GM23338 (cell line): ENCODE measurements around the gene VMAC. TPM values are rescaled to one million over a fixed set of nuclear protein-coding genes. Genes with fewer than 3 reads are reported as not detected.
"Not testable (repeated sequence)": the region's sequence is repeated elsewhere in the genome, so short reads cannot be mapped to it uniquely, and the experiment has no call there.

ENCODE experiments used
- ATAC-seq: fragments of 200-7000 bp; cut with Tn5 transposase; 3 replicates; pipeline ENCODE4 v1.9.1; 2020
- DNase-seq: peaks from one replicate; pipeline ENCODE4 v3.0.0-alpha.2; 2015; ENCODE audit warnings: low spot score
- H2AFZ ChIP-seq: fragments of 200-600 bp; sonication (generic); 2 replicates; pipeline ENCODE4 v1.8.0; 2016; ENCODE audit warnings: antibody characterized with exemption, mild to moderate bottlenecking, moderate library complexity
- H3F3A ChIP-seq: fragments of 200-600 bp; sonication (generic); replicated peaks from 2 replicates; pipeline ENCODE4 v1.8.0; 2017; ENCODE audit warnings: antibody characterized with exemption, mixed run types, low read depth
- H3K27ac ChIP-seq: fragments of 200-600 bp; sonication (generic); 2 replicates; pipeline ENCODE4 v1.6.1; 2016; ENCODE audit warnings: low read depth
- H3K27me3 ChIP-seq: fragments of 200-600 bp; sonication (generic); 2 replicates; pipeline ENCODE4 v1.8.0; 2016; ENCODE audit warnings: mild to moderate bottlenecking, mixed run types, moderate library complexity; ENCODE audit not compliant: insufficient read depth
- H3K36me3 ChIP-seq: fragments of 200-600 bp; sonication (generic); 2 replicates; pipeline ENCODE4 v1.8.0; 2016; ENCODE audit warnings: mild to moderate bottlenecking; ENCODE audit not compliant: insufficient read depth
- H3K4me1 ChIP-seq: fragments of 200-600 bp; sonication (generic); 2 replicates; pipeline ENCODE4 v1.8.0; 2016; ENCODE audit warnings: mild to moderate bottlenecking, moderate library complexity; ENCODE audit not compliant: insufficient read depth
- H3K4me2 ChIP-seq: fragments of 200-600 bp; sonication (generic); 2 replicates; pipeline ENCODE4 v1.7.1; 2017; ENCODE audit warnings: mixed run types
- H3K4me3 ChIP-seq: fragments of 200-600 bp; sonication (generic); 2 replicates; pipeline ENCODE4 v1.6.1; 2016; ENCODE audit warnings: mixed run types
- H3K79me2 ChIP-seq: fragments of 200-600 bp; sonication (generic); replicated peaks from 2 replicates; pipeline ENCODE4 v1.8.0; 2017; ENCODE audit warnings: mild to moderate bottlenecking; ENCODE audit not compliant: insufficient read depth
- H3K9me2 ChIP-seq: fragments of 200-600 bp; sonication (generic); 2 replicates; pipeline ENCODE4 v1.8.0; 2017; ENCODE audit not compliant: insufficient read depth
- H4K20me1 ChIP-seq: fragments of 200-600 bp; sonication (generic); replicated peaks from 2 replicates; pipeline ENCODE4 v1.8.0; 2017; ENCODE audit warnings: mild to moderate bottlenecking; ENCODE audit not compliant: insufficient read depth
- H3K27ac Mint-ChIP-seq: 2 replicates; pipeline ENCODE4 v1.8.0; 2020; ENCODE audit warnings: inconsistent platforms, mild to moderate bottlenecking, moderate library complexity, mixed read lengths
- H3K27me3 Mint-ChIP-seq: 3 replicates; pipeline ENCODE4 v1.8.0; 2022; ENCODE audit warnings: low read depth, mild to moderate bottlenecking, moderate library complexity, mixed read lengths, inconsistent platforms; ENCODE audit not compliant: insufficient read depth, poor library complexity
- H3K36me3 Mint-ChIP-seq: 3 replicates; pipeline ENCODE4 v1.8.0; 2021; ENCODE audit warnings: low read depth, mild to moderate bottlenecking, inconsistent platforms, moderate library complexity, mixed read lengths
- H3K4me1 Mint-ChIP-seq: 3 replicates; pipeline ENCODE4 v1.8.0; 2020; ENCODE audit warnings: mild to moderate bottlenecking, inconsistent platforms, mixed read lengths
- H3K4me3 Mint-ChIP-seq: 3 replicates; pipeline ENCODE4 v1.8.0; 2021; ENCODE audit warnings: moderate library complexity, mild to moderate bottlenecking, inconsistent platforms, mixed read lengths
- H3K9me3 Mint-ChIP-seq: 3 replicates; pipeline ENCODE4 v1.8.0; 2020; ENCODE audit warnings: moderate library complexity, mild to moderate bottlenecking, inconsistent platforms, mixed read lengths
- NANOG ChIP-seq: IDR thresholded peaks from 2 replicates; pipeline ENCODE4 v1.6.1; 2016; ENCODE audit warnings: antibody characterized with exemption, borderline replicate concordance
- POLR2AphosphoS5 ChIP-seq: IDR thresholded peaks from 2 replicates; pipeline ENCODE4 v1.6.1; 2016; ENCODE audit warnings: antibody characterized with exemption, low read depth
- ZNF462 ChIP-seq: fragments of 250-450 bp; sonication (Bioruptor Pico); IDR thresholded peaks from 2 replicates; pipeline ENCODE4 v1.5.0; 2020; ENCODE audit warnings: mild to moderate bottlenecking, moderate library complexity
- polyA plus RNA-seq: library from polyadenylated mRNA; unstranded; fragments of >200 nt; fragmentation: Nextera tagmentation; extraction: Ambion mirVana; gene quantifications from 2 replicates; pipeline ENCODE4 v1.2.1, GENCODE V29; 2016
- total RNA-seq: library from RNA; depleted of rRNA; stranded (reverse); fragments of >200 nt; shearing (Covaris generic); gene quantifications from 2 replicates; pipeline ENCODE4 v1.2.3, GENCODE V29; 2014

Gene VMAC
- total and polyA plus RNA-seq, 2 experiments from 2014 or later, result 0.79 to 3.7 TPM

DNA sequence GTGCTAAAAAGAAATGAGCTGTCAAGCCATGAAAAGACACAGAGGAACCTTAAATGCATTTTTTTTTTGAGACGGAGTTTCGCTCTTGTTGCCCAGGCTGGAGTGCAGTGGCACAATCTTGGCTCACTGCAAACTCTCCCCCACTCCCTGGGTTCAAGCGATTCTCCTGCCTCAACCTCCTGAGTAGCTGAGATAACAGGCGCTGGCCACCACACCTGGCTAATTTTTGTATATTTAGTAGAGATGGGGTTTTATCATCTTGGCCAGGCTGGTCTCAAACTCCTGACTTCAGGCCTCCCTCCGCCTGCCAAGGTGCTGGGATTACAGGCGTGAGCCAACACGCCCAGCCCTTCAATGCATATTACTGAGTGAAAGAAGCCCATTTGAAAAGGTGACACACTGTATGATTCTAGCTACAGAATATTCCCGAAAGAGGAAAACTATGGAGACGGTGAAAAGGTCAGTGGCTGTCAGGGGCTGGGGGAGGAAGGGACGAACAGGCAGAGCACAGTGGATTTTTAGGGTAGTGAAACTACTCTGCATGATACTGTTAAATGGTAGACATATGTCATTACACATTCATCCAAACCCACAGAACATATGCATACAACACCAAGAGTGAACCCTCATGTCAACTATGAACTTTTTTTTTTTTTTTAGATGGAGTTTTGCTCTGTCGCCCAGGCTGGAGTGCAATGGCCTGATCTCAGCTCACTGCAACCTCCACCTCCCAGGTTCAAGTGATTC lies 20.4 kb upstream of the VMAC start:
- not testable (repeated sequence) for H3K9me3 Mint-ChIP-seq, H3K27me3 ChIP-seq, H3F3A ChIP-seq, H2AFZ ChIP-seq, H3K27ac Mint-ChIP-seq, H4K20me1 ChIP-seq, H3K4me3 Mint-ChIP-seq, H3K4me3 ChIP-seq, H3K79me2 ChIP-seq, H3K36me3 Mint-ChIP-seq, H3K36me3 ChIP-seq, ATAC-seq, H3K4me2 ChIP-seq, H3K9me2 ChIP-seq, H3K27me3 Mint-ChIP-seq, DNase-seq, H3K27ac ChIP-seq
- peaks cover 14% of the 10 kb centered on the region for H3K4me1 Mint-ChIP-seq
- peaks cover 14% of the 10 kb centered on the region; the same call in 1 of the 2 replicates for H3K4me1 ChIP-seq

GRCh38 chr19:5889288-5889971 lies 15.2 kb upstream of the VMAC start:
- H3K9me3 Mint-ChIP-seq, result no peaks in the 10 kb centered on the region
- no peaks in the 10 kb centered on the region for H3F3A ChIP-seq
- no peaks in the 10 kb centered on the region; the same call in 1 of the 2 replicates for H4K20me1 ChIP-seq
- no peak for TF ChIP-seq POLR2AphosphoS5
- no peak for TF ChIP-seq NANOG
- no peak for TF ChIP-seq ZNF462 (CRISPR knock-in tag)
- peaks cover 10% of the 10 kb centered on the region for H3K27me3 Mint-ChIP-seq
- H3K4me3 ChIP-seq, result no peak overlapping the region
- H3K36me3 ChIP-seq, result no peaks in the 10 kb centered on the region
- no peaks in the 10 kb centered on the region for H3K79me2 ChIP-seq
- no peaks in the 10 kb centered on the region; the same call in 1 of the 3 replicates for H3K4me1 Mint-ChIP-seq
- no peak overlapping the region for H3K4me3 Mint-ChIP-seq
- no peaks in the 10 kb centered on the region for H3K36me3 Mint-ChIP-seq
- no peak overlapping the region for H2AFZ ChIP-seq
- ATAC-seq (no peak), DNase-seq (no peak)
- no peak overlapping the region for H3K27ac ChIP-seq
- no peaks in the 10 kb centered on the region for H3K27me3 ChIP-seq
- peaks cover 4% of the 10 kb centered on the region; the same call in 1 of the 2 replicates for H3K4me1 ChIP-seq
- H3K9me2 ChIP-seq, result no peaks in the 10 kb centered on the region
- H3K4me2 ChIP-seq, result no peak overlapping the region
- H3K27ac Mint-ChIP-seq, result no peak overlapping the region
